Lower leg skin (tissue), 4 donors: ENCODE data around the gene UCP2. TPM values are rescaled to one million over a fixed set of nuclear protein-coding genes. Genes with fewer than 3 reads are reported as not detected.

Experiments used
- DNase-seq, 2 donors: peaks; one replicate each; pipeline ENCODE4 v3.0.0-alpha.2; 2019; ENCODE audit warnings: low spot score in 2 of 2
- H3K4me3 ChIP-seq: fragments of 200-600 bp; sonication (generic); 2 replicates; pipeline ENCODE4 v1.5.1; 2017; ENCODE audit warnings: mild to moderate bottlenecking, low read depth; ENCODE audit not compliant: poor library complexity, severe bottlenecking
- CTCF ChIP-seq, 3 donors: fragments of 450-650 bp; IDR thresholded peaks; one replicate each; pipeline ENCODE4 v1.5.1; 2016; ENCODE audit warnings: antibody characterized with exemption in 3 of 3, mild to moderate bottlenecking in 3 of 3, moderate library complexity in 2 of 3
- POLR2A ChIP-seq, 2 donors: fragments of 450-650 bp; IDR thresholded peaks; one replicate each; pipeline ENCODE4 v1.6.1; 2016 to 2017; ENCODE audit warnings: antibody characterized with exemption in 2 of 2, mild to moderate bottlenecking in 1 of 2, moderate library complexity in 1 of 2
- WGBS, 2 donors: methylation state at CpG; one replicate each; pipeline ENCODE4 v1.1.5; 2018; 5-methylcytosine and 5-hydroxymethylcytosine counted together
- intact Hi-C: fragments of 100-400 bp; cut with DNase I; formaldehyde crosslinking; loops from one replicate; pipeline ENCODE4 v1.15.0; 2023; ENCODE audit warnings: low total_unique reads
- total RNA-seq, 4 donors: library from RNA; depleted of rRNA; stranded (reverse); fragments of >200 nt; gene quantifications; one replicate each; pipeline ENCODE4 v1.1.0, GENCODE V29; 2016

The UCP2 gene
- total RNA-seq, 4 donors from 2014 or later = 2.2 to 14.0 (median 10.1) TPM

GRCh38 chr11:74018331-74019005, 35.8 kb upstream of the UCP2 start:
- intact Hi-C loops = no loop called here
- 51 to 59% methylated on average over 8 to 9 of the region's 9 CpGs for WGBS, 2 donors
- no peak overlapping the region for H3K4me3 ChIP-seq
- no peak for TF ChIP-seq CTCF (IDR thresholded peaks at IDR 0.05)
- peak; percentile 83 to 97 for DNase-seq

GRCh38 chr11:74017631-74018030, 35.0 kb upstream of the UCP2 start:
- DNase-seq = peak in 1 of 2 donors; percentile 77
- intact Hi-C loops = no loop called here
- no peak for TF ChIP-seq POLR2A (IDR thresholded peaks at IDR 0.05)
- no peak for TF ChIP-seq CTCF (IDR thresholded peaks at IDR 0.05)
- H3K4me3 ChIP-seq = no peak overlapping the region
- WGBS, 2 donors = 72 to 98% methylated on average over 2 to 3 of the region's 3 CpGs

- 92 to 97% methylated on average over 5 of the region's 5 CpGs for WGBS, 2 donors
- no peak for TF ChIP-seq POLR2A (IDR thresholded peaks at IDR 0.05)
- DNase-seq = no peak
- no peak overlapping the region for H3K4me3 ChIP-seq
- intact Hi-C loops = no loop called here
Observed at GRCh38 chr11:74015919-74016684, 33.5 kb upstream of the UCP2 start.

- 70 to 91% methylated on average over 2 of the region's 2 CpGs for WGBS, 2 donors
- H3K4me3 ChIP-seq = no peak overlapping the region
- DNase-seq = no peak
- TF ChIP-seq POLR2A (IDR thresholded peaks at IDR 0.05) (no peak), CTCF (IDR thresholded peaks at IDR 0.05) (no peak)
- intact Hi-C loops = no loop called here
Observed at GRCh38 chr11:74014880-74015279, 32.2 kb upstream of the UCP2 start.

- intact Hi-C loops = no loop called here
- WGBS, 2 donors = 92 to 96% methylated on average over 8 of the region's 8 CpGs
- DNase-seq = peak in 1 of 2 donors; percentile 76
- no peak for TF ChIP-seq POLR2A (IDR thresholded peaks at IDR 0.05)
- TF ChIP-seq CTCF (IDR thresholded peaks at IDR 0.05) = no peak
- H3K4me3 ChIP-seq = no peak overlapping the region
Observed at GRCh38 chr11:74013141-74013540, 30.5 kb upstream of the UCP2 start.

- WGBS, 2 donors = 87 to 92% methylated on average over 14 of the region's 14 CpGs
- intact Hi-C loops = no loop called here
- TF ChIP-seq CTCF (IDR thresholded peaks at IDR 0.05) (no peak), POLR2A (IDR thresholded peaks at IDR 0.05) (no peak)
- DNase-seq = peak in 1 of 2 donors; percentile 48
- H3K4me3 ChIP-seq = no peak overlapping the region
Observed at GRCh38 chr11:74012074-74012809, 29.6 kb upstream of the UCP2 start.
